DOHH2 (cell line): ENCODE results near the gene ZBTB38.

Experiments used
- CTCF ChIP-seq: fragments of 200-600 bp; sonication (generic); IDR thresholded peaks from one replicate; pipeline ENCODE4 v1.5.1; 2014; ENCODE audit warnings: antibody characterized with exemption, mild to moderate bottlenecking, low read depth, low read length; ENCODE audit not compliant: poor library complexity, severe bottlenecking
- EZH2phosphoT487 ChIP-seq: fragments of 200-600 bp; sonication (generic); IDR thresholded peaks from 2 replicates; pipeline ENCODE4 v1.6.1; 2017; ENCODE audit warnings: borderline replicate concordance, mild to moderate bottlenecking, antibody characterized with exemption, low read length, moderate library complexity, mixed read lengths

GRCh38 chr3:141394560-141394959 lies 26.3 kb downstream of the ZBTB38 start:
- TF ChIP-seq CTCF, result no peak
- no peak for TF ChIP-seq EZH2phosphoT487
